ENCODE results near the gene SLC25A10.

DNA sequence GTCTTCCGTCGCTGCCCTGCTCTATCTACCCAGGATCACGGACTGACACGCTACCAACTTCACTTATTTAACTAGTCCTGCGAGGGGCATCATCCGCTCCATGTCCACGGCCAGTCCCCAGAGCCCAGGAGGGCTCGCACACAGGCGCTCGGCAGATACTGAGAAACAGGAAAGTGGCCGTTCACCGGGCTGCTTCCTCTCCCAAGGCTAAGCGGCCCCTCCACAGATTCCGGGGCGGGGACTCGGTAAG, 46.1 kb upstream of the SLC25A10 start:
- TF ChIP-seq, protein P1, sequence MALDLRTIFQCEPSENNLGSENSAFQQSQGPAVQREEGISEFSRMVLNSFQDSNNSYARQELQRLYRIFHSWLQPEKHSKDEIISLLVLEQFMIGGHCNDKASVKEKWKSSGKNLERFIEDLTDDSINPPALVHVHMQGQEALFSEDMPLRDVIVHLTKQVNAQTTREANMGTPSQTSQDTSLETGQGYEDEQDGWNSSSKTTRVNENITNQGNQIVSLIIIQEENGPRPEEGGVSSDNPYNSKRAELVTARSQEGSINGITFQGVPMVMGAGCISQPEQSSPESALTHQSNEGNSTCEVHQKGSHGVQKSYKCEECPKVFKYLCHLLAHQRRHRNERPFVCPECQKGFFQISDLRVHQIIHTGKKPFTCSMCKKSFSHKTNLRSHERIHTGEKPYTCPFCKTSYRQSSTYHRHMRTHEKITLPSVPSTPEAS (tag by site-specific recombination; IDR thresholded peaks at IDR 0.05), result no peak
- TF ChIP-seq, protein P2, sequence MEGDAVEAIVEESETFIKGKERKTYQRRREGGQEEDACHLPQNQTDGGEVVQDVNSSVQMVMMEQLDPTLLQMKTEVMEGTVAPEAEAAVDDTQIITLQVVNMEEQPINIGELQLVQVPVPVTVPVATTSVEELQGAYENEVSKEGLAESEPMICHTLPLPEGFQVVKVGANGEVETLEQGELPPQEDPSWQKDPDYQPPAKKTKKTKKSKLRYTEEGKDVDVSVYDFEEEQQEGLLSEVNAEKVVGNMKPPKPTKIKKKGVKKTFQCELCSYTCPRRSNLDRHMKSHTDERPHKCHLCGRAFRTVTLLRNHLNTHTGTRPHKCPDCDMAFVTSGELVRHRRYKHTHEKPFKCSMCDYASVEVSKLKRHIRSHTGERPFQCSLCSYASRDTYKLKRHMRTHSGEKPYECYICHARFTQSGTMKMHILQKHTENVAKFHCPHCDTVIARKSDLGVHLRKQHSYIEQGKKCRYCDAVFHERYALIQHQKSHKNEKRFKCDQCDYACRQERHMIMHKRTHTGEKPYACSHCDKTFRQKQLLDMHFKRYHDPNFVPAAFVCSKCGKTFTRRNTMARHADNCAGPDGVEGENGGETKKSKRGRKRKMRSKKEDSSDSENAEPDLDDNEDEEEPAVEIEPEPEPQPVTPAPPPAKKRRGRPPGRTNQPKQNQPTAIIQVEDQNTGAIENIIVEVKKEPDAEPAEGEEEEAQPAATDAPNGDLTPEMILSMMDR (tag by site-specific recombination; IDR thresholded peaks at IDR 0.05), result no peak
- TF ChIP-seq ZNF274 (IDR thresholded peaks at IDR 0.05; ENCODE audit: low read length) (no peak), ZNF274 (tag by site-specific recombination; IDR thresholded peaks at IDR 0.05; ENCODE audit: borderline replicate concordance) (no peak), ZNF266 (tag by site-specific recombination; IDR thresholded peaks at IDR 0.05; ENCODE audit: low read depth) (no peak)
